ENCODE data around the gene GBX1.

Gene GBX1

DNA sequence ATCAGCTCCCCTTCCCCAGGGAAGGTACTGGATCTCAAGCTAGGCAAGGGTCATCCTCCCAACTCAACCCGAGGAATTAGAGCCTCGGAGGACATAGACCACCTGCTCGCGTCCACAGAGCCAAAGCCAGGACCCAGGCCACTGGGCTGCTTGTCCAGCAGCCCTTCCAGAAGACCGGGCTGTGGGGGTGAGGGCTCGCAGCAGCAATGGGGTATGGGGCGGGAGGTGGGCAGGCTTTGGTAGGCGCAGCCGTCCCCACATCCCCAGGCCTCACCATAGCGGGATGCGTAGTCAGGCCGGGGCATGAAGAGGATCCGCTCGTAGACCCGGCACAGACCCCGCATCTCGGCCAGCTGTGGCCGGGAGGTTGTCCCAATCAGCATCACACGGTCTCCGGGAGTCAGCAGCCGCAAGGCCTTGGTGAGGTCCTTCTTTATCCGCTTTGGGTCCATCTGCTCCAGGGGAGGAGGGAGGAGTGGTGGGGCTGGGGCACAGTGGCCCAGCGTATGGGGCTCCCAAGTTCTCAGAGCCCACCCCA lies 24.6 kb upstream of the GBX1 start:
- TF ChIP-seq, protein P1, sequence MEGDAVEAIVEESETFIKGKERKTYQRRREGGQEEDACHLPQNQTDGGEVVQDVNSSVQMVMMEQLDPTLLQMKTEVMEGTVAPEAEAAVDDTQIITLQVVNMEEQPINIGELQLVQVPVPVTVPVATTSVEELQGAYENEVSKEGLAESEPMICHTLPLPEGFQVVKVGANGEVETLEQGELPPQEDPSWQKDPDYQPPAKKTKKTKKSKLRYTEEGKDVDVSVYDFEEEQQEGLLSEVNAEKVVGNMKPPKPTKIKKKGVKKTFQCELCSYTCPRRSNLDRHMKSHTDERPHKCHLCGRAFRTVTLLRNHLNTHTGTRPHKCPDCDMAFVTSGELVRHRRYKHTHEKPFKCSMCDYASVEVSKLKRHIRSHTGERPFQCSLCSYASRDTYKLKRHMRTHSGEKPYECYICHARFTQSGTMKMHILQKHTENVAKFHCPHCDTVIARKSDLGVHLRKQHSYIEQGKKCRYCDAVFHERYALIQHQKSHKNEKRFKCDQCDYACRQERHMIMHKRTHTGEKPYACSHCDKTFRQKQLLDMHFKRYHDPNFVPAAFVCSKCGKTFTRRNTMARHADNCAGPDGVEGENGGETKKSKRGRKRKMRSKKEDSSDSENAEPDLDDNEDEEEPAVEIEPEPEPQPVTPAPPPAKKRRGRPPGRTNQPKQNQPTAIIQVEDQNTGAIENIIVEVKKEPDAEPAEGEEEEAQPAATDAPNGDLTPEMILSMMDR (IDR thresholded peaks at IDR 0.05; ENCODE audit: low read depth, low read length, missing control alignments), result no peak
- H3K4me3 ChIP-seq (ENCODE audit: low read depth, low read length), result no peak overlapping the region
- no peaks in the 10 kb centered on the region for H3K36me3 ChIP-seq (replicated peaks)
- in situ Hi-C loops (cut with HindIII; ENCODE audit: low pct_ligation_motif_present, low sequenced_read_pairs), result no loop called here
- H3K27me3 ChIP-seq (replicated peaks), result peaks cover 18% of the 10 kb centered on the region
- DNase-seq, result no peak
- H3K27ac ChIP-seq, result no peak overlapping the region

DNA sequence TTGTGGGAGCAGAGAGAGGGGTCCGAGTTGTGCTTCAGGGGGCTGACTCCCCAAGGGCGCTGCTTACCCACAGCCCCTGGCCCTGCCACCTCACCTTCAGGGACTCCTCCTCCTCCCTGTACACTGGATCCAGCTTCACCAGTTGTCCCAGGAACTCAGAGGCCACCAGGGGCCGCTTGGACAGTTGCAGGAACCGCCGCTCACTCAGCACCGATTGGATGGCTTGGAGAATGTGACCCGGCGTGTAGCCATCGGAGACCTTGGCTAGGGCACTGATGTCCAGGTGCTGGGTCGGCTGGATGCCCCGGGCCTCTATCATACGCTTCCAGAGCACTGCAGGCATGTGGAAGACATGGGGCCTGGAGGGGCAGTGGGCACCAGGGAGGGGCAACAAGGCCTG lies 24.1 kb upstream of the GBX1 start:
- peaks cover 16% of the 10 kb centered on the region for H3K27me3 ChIP-seq (replicated peaks)
- H3K36me3 ChIP-seq (replicated peaks), result no peaks in the 10 kb centered on the region

DNA sequence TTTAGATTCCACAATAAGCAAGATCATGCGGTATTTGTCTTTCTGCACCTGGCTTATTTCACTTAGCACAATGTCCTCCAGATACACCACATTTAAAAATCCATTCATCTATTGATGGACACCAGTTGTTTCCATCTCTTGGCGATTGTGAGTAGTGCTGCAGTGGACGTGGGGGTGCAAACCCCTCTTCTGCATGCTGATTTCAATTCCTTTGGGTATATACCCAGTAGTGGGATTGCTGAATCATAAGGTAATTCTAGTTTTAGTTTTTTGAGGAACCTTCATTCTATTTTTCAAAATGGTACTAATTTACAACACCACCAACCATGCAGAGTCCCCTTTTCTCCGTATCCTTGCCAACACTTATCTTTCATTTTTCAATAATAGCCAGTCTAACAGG lies 21.5 kb upstream of the GBX1 start:
- Histone ChIP-seq H3K4me3 (ENCODE audit: low read depth, low read length) (no peak overlapping the region), H3K36me3 (replicated peaks) (no peaks in the 10 kb centered on the region), H3K27ac (no peak overlapping the region), H3K27me3 (replicated peaks) (peaks cover 10% of the 10 kb centered on the region)
- in situ Hi-C loops (cut with HindIII; ENCODE audit: low pct_ligation_motif_present, low sequenced_read_pairs), result no loop called here
- TF ChIP-seq, protein P1 (IDR thresholded peaks at IDR 0.05; ENCODE audit: low read depth, low read length, missing control alignments), result no peak
- no peak for DNase-seq

More for the DNA sequence above, 24.1 kb upstream of the GBX1 start:
- in situ Hi-C loops (cut with HindIII; ENCODE audit: low pct_ligation_motif_present, low sequenced_read_pairs), result no loop called here
- Histone ChIP-seq H3K27ac (no peak overlapping the region), H3K4me3 (ENCODE audit: low read depth, low read length) (no peak overlapping the region)
- DNase-seq, result no peak
- TF ChIP-seq, protein P1 (IDR thresholded peaks at IDR 0.05; ENCODE audit: low read depth, low read length, missing control alignments), result no peak

DNA sequence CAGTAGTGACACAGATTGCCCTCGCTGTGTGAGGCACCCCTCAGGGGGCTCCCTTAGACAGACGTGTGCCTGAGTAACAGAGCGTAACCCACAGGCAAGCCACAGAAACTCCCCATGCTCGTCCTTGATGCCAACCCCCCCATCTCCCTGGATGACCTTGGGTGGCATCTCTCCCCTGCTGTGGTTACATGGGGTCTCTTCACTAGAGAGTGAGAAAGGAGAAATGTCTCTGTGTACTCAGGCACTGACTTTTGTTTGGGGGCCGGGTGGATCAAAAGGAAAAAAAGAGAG lies 20.7 kb upstream of the GBX1 start:
- TF ChIP-seq, protein P1 (IDR thresholded peaks at IDR 0.05; ENCODE audit: low read depth, low read length, missing control alignments), result no peak
- Histone ChIP-seq H3K27me3 (replicated peaks) (peaks cover 10% of the 10 kb centered on the region), H3K4me3 (ENCODE audit: low read depth, low read length) (no peak overlapping the region), H3K27ac (no peak overlapping the region), H3K36me3 (replicated peaks) (no peaks in the 10 kb centered on the region)
- no peak for DNase-seq
- in situ Hi-C loops (cut with HindIII; ENCODE audit: low pct_ligation_motif_present, low sequenced_read_pairs), result no loop called here

DNA sequence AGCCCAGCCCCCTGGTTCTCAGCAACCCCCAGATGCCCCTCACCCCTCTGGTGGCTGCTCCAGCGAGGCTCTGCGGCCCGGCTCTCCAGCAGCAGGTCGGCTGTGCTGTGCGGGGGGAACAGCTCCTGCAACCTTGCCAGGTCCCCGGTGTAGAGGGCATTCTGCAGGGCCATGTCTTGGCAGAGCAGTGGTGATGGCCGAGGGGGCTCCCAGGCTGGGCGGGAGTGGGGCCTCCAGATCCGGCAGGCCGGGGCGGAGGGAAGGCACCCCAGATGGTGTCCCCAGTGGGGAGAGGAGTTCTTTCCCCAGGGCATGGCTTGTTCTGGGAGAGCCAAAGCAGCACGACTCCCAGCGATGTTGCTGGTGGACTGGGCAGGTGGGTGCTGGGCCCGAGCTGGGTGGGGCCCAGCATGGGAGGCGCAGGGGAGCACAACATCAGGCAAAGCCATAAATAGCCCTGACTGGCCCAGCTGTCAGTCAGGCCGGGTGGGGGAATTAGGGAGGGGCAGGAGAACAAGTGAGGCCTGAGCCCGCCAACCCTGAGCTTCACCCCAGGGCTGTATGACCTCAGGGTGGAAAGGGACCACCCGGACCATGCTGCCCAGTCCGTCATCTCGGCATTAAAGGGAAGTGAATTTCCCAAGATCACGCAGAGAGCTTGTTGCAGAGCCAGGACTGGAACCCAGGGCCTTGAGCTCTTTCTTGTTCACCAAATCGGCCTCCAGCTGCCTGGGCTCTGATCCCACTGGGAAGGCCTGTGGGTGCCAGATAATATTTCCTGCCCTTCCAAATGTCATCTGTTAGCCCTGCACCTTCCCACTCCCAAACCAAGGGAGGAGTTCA lies 20.1 kb upstream of the GBX1 start:
- no peak for DNase-seq
- peaks cover 10% of the 10 kb centered on the region for H3K27me3 ChIP-seq (replicated peaks)
- H3K36me3 ChIP-seq (replicated peaks), result no peaks in the 10 kb centered on the region
- H3K27ac ChIP-seq, result no peak overlapping the region
- TF ChIP-seq, protein P1 (IDR thresholded peaks at IDR 0.05; ENCODE audit: low read depth, low read length, missing control alignments), result no peak
- in situ Hi-C loops (cut with HindIII; ENCODE audit: low pct_ligation_motif_present, low sequenced_read_pairs), result no loop called here
- H3K4me3 ChIP-seq (ENCODE audit: low read depth, low read length), result no peak overlapping the region

Measured in brain microvascular endothelial cell (primary cell).